ENCODE measurements around the gene FTSJ3.
"Not testable (repeated sequence)": the region's sequence is repeated elsewhere in the genome, so short reads cannot be mapped to it uniquely, and the experiment has no call there.

GRCh38 chr17:63869491-63870291 lies 42.2 kb upstream of the FTSJ3 start:
- TF ChIP-seq CTCF (IDR thresholded peaks at IDR 0.05; ENCODE audit: insufficient read depth, low read length); POLR2AphosphoS5 (IDR thresholded peaks at IDR 0.05; ENCODE audit: low read depth); REST (IDR thresholded peaks at IDR 0.05; ENCODE audit: insufficient replicate concordance, low read depth); SPI1 (IDR thresholded peaks at IDR 0.05; ENCODE audit: borderline replicate concordance, low read depth); GABPA (IDR thresholded peaks at IDR 0.05; ENCODE audit: low read depth): not testable (repeated sequence)

All from HL-60 (cell line).